SK-N-SH (cell line): ENCODE results near the gene CNPY2. TPM values are rescaled to one million over a fixed set of nuclear protein-coding genes. Genes with fewer than 3 reads are reported as not detected.

Experiments used
- CTCF ChIA-PET: fragments of 300-600, 350-600 bp; formaldehyde crosslinking; extraction: SDS; loops from one replicate; lab custom pipeline; 2021; lab: Yijun Ruan, JAX
- POLR2A ChIA-PET: fragments of 350-600 bp; sonication (Branson Sonifier 250); formaldehyde crosslinking; extraction: SDS; loops from one replicate; lab custom pipeline; 2020; ENCODE audit warnings: antibody characterized with exemption, inconsistent platforms; lab: Yijun Ruan, JAX
- DNase-seq: peaks from one replicate; pipeline ENCODE4 v3.0.0; 2012
- H2AFZ ChIP-seq: fragments of 200-600 bp; sonication (generic); 2 replicates; pipeline ENCODE4 v1.8.1; 2016; ENCODE audit warnings: antibody characterized with exemption, mild to moderate bottlenecking, low read depth
- H3F3A ChIP-seq: fragments of 200-600 bp; sonication (generic); replicated peaks from 2 replicates; pipeline ENCODE3; 2016; ENCODE audit warnings: antibody characterized with exemption, mild to moderate bottlenecking; ENCODE audit not compliant: insufficient read depth
- H3K27ac ChIP-seq, 2 experiments: fragments of 200-500 bp in 1 of 2; fragments of 200-600 bp in 1 of 2; sonication (Bioruptor generic) in 1 of 2; sonication (generic), shearing (Covaris generic) in 1 of 2; 2 replicates each; pipeline versions ENCODE4 v1.5.1 to v1.6.1; 2014 to 2016; ENCODE audit warnings: low read depth in 2 of 2, inconsistent platforms in 1 of 2, low read length in 1 of 2, mild to moderate bottlenecking in 1 of 2, mixed read lengths in 1 of 2
- H3K27me3 ChIP-seq: fragments of 200-600 bp; sonication (generic), shearing (Covaris generic); 2 replicates; pipeline ENCODE4 v1.6.1; 2016; ENCODE audit warnings: mixed run types; ENCODE audit not compliant: insufficient read depth
- H3K36me3 ChIP-seq, 2 experiments: fragments of 200-500 bp in 1 of 2; fragments of 200-600 bp in 1 of 2; sonication (Bioruptor generic) in 1 of 2; sonication (generic) in 1 of 2; replicated peaks in 1 of 2; 2 replicates each; pipeline versions ENCODE3 to v1.5.1; 2014 to 2016; ENCODE audit warnings: low read length in 1 of 2, mild to moderate bottlenecking in 1 of 2; ENCODE audit not compliant: insufficient read depth in 2 of 2, control insufficient read depth in 1 of 2
- H3K4me1 ChIP-seq, 2 experiments: fragments of 200-500 bp in 1 of 2; fragments of 200-600 bp in 1 of 2; sonication (Bioruptor generic) in 1 of 2; sonication (generic), shearing (Covaris generic) in 1 of 2; 2 replicates each; pipeline versions ENCODE4 v1.5.1 to v1.6.1; 2014 to 2016; ENCODE audit warnings: low read depth in 1 of 2, low read length in 1 of 2, mixed run types in 1 of 2; ENCODE audit not compliant: insufficient read depth in 2 of 2, control insufficient read depth in 1 of 2
- H3K4me2 ChIP-seq: fragments of 200-600 bp; sonication (generic), shearing (Covaris generic); 2 replicates; pipeline ENCODE4 v1.6.1; 2017; ENCODE audit warnings: mixed run types
- H3K4me3 ChIP-seq, 2 experiments: fragments of 200-500 bp in 1 of 2; fragments of 200-600 bp in 1 of 2; sonication (Bioruptor generic) in 1 of 2; sonication (generic), shearing (Covaris generic) in 1 of 2; 2 replicates each; pipeline versions ENCODE4 v1.5.1 to v1.8.1; 2014 to 2016; ENCODE audit warnings: low read depth in 2 of 2, inconsistent platforms in 1 of 2, low read length in 1 of 2, mild to moderate bottlenecking in 1 of 2, mixed read lengths in 1 of 2, moderate library complexity in 1 of 2
- H3K79me2 ChIP-seq: fragments of 200-600 bp; sonication (generic); 2 replicates; pipeline ENCODE4 v1.8.1; 2017; ENCODE audit warnings: mild to moderate bottlenecking; ENCODE audit not compliant: insufficient read depth
- H3K9ac ChIP-seq: fragments of 200-600 bp; sonication (generic); 2 replicates; pipeline ENCODE4 v1.6.1; 2017; ENCODE audit warnings: mixed run types
- H3K9me2 ChIP-seq: fragments of 200-600 bp; sonication (generic); 2 replicates; pipeline ENCODE4 v1.6.1; 2017; ENCODE audit warnings: mixed run types
- H3K9me3 ChIP-seq: fragments of 200-600 bp; sonication (generic); 2 replicates; pipeline ENCODE4 v1.6.1; 2017; ENCODE audit warnings: mixed run types, mild to moderate bottlenecking, moderate library complexity
- H4K20me1 ChIP-seq: fragments of 200-600 bp; sonication (generic); 2 replicates; pipeline ENCODE4 v1.6.1; 2017; ENCODE audit warnings: mild to moderate bottlenecking, mixed run types; ENCODE audit not compliant: insufficient read depth
- EP300 ChIP-seq, 2 experiments: IDR thresholded peaks; 2 replicates each; pipeline versions ENCODE4 v1.4.0 to v1.6.1; 2012; ENCODE audit warnings: borderline replicate concordance in 1 of 2, low read depth in 1 of 2, low read length in 1 of 2
- EZH2phosphoT487 ChIP-seq: fragments of 200-600 bp; sonication (generic); IDR thresholded peaks from 2 replicates; pipeline ENCODE4 v1.6.1; 2017; ENCODE audit warnings: low read depth, mixed run types, mild to moderate bottlenecking, antibody characterized with exemption, moderate library complexity, borderline replicate concordance
- FOXJ3 ChIP-seq: sonication (generic); formaldehyde crosslinking; IDR thresholded peaks from 2 replicates; pipeline ENCODE4 v1.5.1; 2020; ENCODE audit warnings: mild to moderate bottlenecking, missing genetic modification reagents
- FOXM1 ChIP-seq: IDR thresholded peaks from 2 replicates; pipeline ENCODE4 v1.4.0; 2012; ENCODE audit warnings: low read depth, mild to moderate bottlenecking
- MEF2A ChIP-seq: IDR thresholded peaks from 2 replicates; pipeline ENCODE4 v1.4.0; 2012; ENCODE audit warnings: low read depth, borderline replicate concordance
- MXI1 ChIP-seq: IDR thresholded peaks from 2 replicates; pipeline ENCODE4 v1.6.1; 2012; ENCODE audit warnings: mild to moderate bottlenecking, low read depth, low read length, improper control_type of control experiment
- PBX3 ChIP-seq: IDR thresholded peaks from 2 replicates; pipeline ENCODE4; 2012
- SIN3A ChIP-seq: IDR thresholded peaks from 2 replicates; pipeline ENCODE4 v1.6.1; 2012; ENCODE audit warnings: low read depth, mild to moderate bottlenecking, low read length, moderate library complexity, borderline replicate concordance
- TAF1 ChIP-seq: IDR thresholded peaks from 2 replicates; pipeline ENCODE4 v1.6.1; 2012; ENCODE audit warnings: low read depth, mild to moderate bottlenecking, low read length, moderate library complexity, borderline replicate concordance
- TCF12 ChIP-seq: IDR thresholded peaks from 2 replicates; pipeline ENCODE4 v1.4.0; 2012
- TEAD4 ChIP-seq: IDR thresholded peaks from 2 replicates; pipeline ENCODE4 v1.4.0; 2012; ENCODE audit warnings: mild to moderate bottlenecking, borderline replicate concordance; ENCODE audit not compliant: insufficient read depth
- ZBTB33 ChIP-seq: IDR thresholded peaks from 2 replicates; pipeline ENCODE4 v1.4.0; 2012; ENCODE audit warnings: low read depth, borderline replicate concordance
- WGBS: methylation state at CpG from one replicate; pipeline ENCODE4 v1.1.6; 2017; ENCODE audit warnings: low lambda C conversion rate; 5-methylcytosine and 5-hydroxymethylcytosine counted together
- polyA plus RNA-seq, 3 experiments: library from polyadenylated mRNA; depleted of rRNA; stranded (reverse); fragments of >200 nt; gene quantifications; 2 replicates each; pipeline ENCODE4 v1.2.3, GENCODE V29; 2012
- TF ChIP-seq, protein P1 (sequence below): IDR thresholded peaks from 2 replicates; pipeline ENCODE4 v1.4.0; 2012; ENCODE audit warnings: low read depth, borderline replicate concordance
- TF ChIP-seq, protein P2 (sequence below): fragments of 150-350 bp; IDR thresholded peaks from 2 replicates; pipeline ENCODE4 v1.6.1; 2017; ENCODE audit warnings: antibody characterized with exemption, low read length, low read depth, borderline replicate concordance
- TF ChIP-seq, protein P3 (sequence below): IDR thresholded peaks from 2 replicates; pipeline ENCODE4 v1.6.1; 2012; ENCODE audit warnings: mild to moderate bottlenecking, low read depth, low read length, moderate library complexity
- TF ChIP-seq, protein P4 (sequence below): IDR thresholded peaks from 2 replicates; pipeline ENCODE4 v1.4.0; 2012; ENCODE audit warnings: low read depth

CNPY2 gene
- polyA plus RNA-seq, 1 of the 3 experiments (the other 2 are of a cell fraction) = 191 TPM

DNA sequence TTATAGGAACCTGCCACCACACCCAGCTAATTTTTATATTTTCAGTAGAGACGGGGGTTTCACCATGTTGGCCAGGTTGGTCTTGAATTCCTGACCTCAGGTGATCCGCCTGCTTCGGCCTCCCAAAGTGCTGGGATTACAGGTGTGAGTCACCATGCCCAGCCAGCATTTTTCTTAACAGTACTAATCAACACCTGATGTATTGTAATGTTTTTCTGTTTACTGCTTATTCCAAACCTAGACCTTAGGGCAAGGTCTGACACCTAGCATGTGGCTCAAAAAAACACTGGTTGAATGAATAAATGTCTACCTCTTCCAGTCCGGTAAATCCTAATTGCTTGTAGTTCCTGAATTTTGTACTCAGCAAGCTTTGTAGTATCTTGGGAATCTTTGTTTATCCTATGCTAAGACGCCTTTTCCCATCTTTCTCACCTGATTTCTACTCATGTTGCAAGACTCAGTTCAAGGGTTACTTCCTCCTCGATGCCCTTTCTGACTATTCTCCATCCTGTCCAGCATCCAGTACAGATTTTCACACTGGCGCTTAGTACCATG, 15.2 kb upstream of the CNPY2 start:
- no peak for DNase-seq
- H3K79me2 ChIP-seq = peaks cover 4% of the 10 kb centered on the region; the same call in 1 of the 2 replicates
- H3F3A ChIP-seq = peaks cover 5% of the 10 kb centered on the region
- peaks cover 0 to 15% of the 10 kb centered on the region in 2 experiments for H3K36me3 ChIP-seq
- H2AFZ ChIP-seq = no peak overlapping the region
- 91% methylated on average over 7 of the region's 7 CpGs for WGBS
- POLR2A ChIA-PET = no interaction called here
- H3K4me1 ChIP-seq = peaks cover 4 to 8% of the 10 kb centered on the region in 2 experiments; a peak in 1 of 4 replicates
- TF ChIP-seq SIN3A (no peak), EZH2phosphoT487 (no peak), FOXM1 (no peak), FOXJ3 (no peak), EP300 (IDR thresholded peaks at IDR 0.05; ENCODE audit: borderline replicate concordance in 1 of 2, low read depth in 1 of 2, low read length in 1 of 2) (no peak)
- TF ChIP-seq, protein P1, sequence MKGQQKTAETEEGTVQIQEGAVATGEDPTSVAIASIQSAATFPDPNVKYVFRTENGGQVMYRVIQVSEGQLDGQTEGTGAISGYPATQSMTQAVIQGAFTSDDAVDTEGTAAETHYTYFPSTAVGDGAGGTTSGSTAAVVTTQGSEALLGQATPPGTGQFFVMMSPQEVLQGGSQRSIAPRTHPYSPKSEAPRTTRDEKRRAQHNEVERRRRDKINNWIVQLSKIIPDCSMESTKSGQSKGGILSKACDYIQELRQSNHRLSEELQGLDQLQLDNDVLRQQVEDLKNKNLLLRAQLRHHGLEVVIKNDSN = no peak
- no peak overlapping the region for H3K4me2 ChIP-seq
- CTCF ChIA-PET = interaction anchor here (0.9 kb wide), 1 partner anchor 133 kb away, joined by 4 read pairs; no protein-coding TSS in a partner anchor
- H4K20me1 ChIP-seq = no peaks in the 10 kb centered on the region
- no peak overlapping the region for H3K4me3 ChIP-seq
- H3K9me2 ChIP-seq = no peaks in the 10 kb centered on the region
- no peaks in the 10 kb centered on the region for H3K27me3 ChIP-seq
- H3K27ac ChIP-seq = no peak overlapping the region
- H3K9ac ChIP-seq = no peak overlapping the region
- H3K9me3 ChIP-seq = no peaks in the 10 kb centered on the region

- Histone ChIP-seq H3K27ac (no peak overlapping the region), H3K36me3 (peaks cover 18 to 54% of the 10 kb centered on the region in 2 experiments), H3K9ac (no peak overlapping the region), H3K4me3 (no peak overlapping the region), H2AFZ (no peak overlapping the region), H3K4me2 (no peak overlapping the region), H3K79me2 (no peaks in the 10 kb centered on the region), H3K9me2 (no peaks in the 10 kb centered on the region), H3K27me3 (no peaks in the 10 kb centered on the region), H3K9me3 (no peaks in the 10 kb centered on the region), H3F3A (no peaks in the 10 kb centered on the region), H4K20me1 (no peaks in the 10 kb centered on the region), H3K4me1 (no peaks in the 10 kb centered on the region)
- ChIA-PET POLR2A (interaction anchor here (1.4 kb wide), 1 partner anchor 10 kb away, joined by 5 read pairs; the partner anchor contains the start of gene CNPY2), CTCF (no interaction called here)
- no peak for DNase-seq
- WGBS = 90% methylated on average over 5 of the region's 6 CpGs
- TF ChIP-seq MEF2A (no peak), TEAD4 (no peak), SIN3A (no peak), TAF1 (no peak), MXI1 (no peak), TCF12 (no peak), ZBTB33 (no peak), PBX3 (no peak)
- TF ChIP-seq, protein P2, sequence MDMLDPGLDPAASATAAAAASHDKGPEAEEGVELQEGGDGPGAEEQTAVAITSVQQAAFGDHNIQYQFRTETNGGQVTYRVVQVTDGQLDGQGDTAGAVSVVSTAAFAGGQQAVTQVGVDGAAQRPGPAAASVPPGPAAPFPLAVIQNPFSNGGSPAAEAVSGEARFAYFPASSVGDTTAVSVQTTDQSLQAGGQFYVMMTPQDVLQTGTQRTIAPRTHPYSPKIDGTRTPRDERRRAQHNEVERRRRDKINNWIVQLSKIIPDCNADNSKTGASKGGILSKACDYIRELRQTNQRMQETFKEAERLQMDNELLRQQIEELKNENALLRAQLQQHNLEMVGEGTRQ = no peak
- TF ChIP-seq, protein P1 = no peak
- TF ChIP-seq, protein P3, sequence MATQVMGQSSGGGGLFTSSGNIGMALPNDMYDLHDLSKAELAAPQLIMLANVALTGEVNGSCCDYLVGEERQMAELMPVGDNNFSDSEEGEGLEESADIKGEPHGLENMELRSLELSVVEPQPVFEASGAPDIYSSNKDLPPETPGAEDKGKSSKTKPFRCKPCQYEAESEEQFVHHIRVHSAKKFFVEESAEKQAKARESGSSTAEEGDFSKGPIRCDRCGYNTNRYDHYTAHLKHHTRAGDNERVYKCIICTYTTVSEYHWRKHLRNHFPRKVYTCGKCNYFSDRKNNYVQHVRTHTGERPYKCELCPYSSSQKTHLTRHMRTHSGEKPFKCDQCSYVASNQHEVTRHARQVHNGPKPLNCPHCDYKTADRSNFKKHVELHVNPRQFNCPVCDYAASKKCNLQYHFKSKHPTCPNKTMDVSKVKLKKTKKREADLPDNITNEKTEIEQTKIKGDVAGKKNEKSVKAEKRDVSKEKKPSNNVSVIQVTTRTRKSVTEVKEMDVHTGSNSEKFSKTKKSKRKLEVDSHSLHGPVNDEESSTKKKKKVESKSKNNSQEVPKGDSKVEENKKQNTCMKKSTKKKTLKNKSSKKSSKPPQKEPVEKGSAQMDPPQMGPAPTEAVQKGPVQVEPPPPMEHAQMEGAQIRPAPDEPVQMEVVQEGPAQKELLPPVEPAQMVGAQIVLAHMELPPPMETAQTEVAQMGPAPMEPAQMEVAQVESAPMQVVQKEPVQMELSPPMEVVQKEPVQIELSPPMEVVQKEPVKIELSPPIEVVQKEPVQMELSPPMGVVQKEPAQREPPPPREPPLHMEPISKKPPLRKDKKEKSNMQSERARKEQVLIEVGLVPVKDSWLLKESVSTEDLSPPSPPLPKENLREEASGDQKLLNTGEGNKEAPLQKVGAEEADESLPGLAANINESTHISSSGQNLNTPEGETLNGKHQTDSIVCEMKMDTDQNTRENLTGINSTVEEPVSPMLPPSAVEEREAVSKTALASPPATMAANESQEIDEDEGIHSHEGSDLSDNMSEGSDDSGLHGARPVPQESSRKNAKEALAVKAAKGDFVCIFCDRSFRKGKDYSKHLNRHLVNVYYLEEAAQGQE = no peak
- TF ChIP-seq, protein P4, sequence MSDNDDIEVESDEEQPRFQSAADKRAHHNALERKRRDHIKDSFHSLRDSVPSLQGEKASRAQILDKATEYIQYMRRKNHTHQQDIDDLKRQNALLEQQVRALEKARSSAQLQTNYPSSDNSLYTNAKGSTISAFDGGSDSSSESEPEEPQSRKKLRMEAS = no peak
Measured at GRCh38 chr12:56326533-56326932, 10.7 kb upstream of the CNPY2 start.
